ENCODE data around the gene SIX1.

GRCh38 chr14:60655119-60655897 lies 6.0 kb upstream of the SIX1 start:
- TF ChIP-seq CTCF (IDR thresholded peaks at IDR 0.05) (no peak), POLR2AphosphoS2 (conservative IDR thresholded peaks at IDR 0.05; ENCODE audit: low read length) (no peak), SREBF2 (IDR thresholded peaks at IDR 0.05) (no peak), REST (IDR thresholded peaks at IDR 0.05) (no peak), POLR2A (IDR thresholded peaks at IDR 0.05; ENCODE audit: low read length) (no peak), USF2 (IDR thresholded peaks at IDR 0.05) (no peak), MAX (IDR thresholded peaks at IDR 0.05) (no peak), JUNB (IDR thresholded peaks at IDR 0.05) (no peak), TP53 (CRISPR knock-in tag; IDR thresholded peaks at IDR 0.05) (no peak), RNF2 (IDR thresholded peaks at IDR 0.05; ENCODE audit: borderline replicate concordance, low read depth) (no peak), CHD2 (IDR thresholded peaks at IDR 0.05; ENCODE audit: low read length, partially characterized antibody) (no peak), HOXA7 (CRISPR knock-in tag; IDR thresholded peaks at IDR 0.05) (no peak), RAD21 (conservative IDR thresholded peaks at IDR 0.05 in 1 of 2, IDR thresholded peaks at IDR 0.05 in 1 of 2) (no peak)

Data from A549 (cell line).